Endometrium (tissue), 2 donors: Measurements from ENCODE around the gene INSIG1.

Experiments
- FAIRE-seq: peaks from 2 replicates; lab custom pipeline; 2012; peaks lifted over from hg19 to GRCh38; lab: Jason Lieb, UNC
- donor health status: control.
- donor health status: control.

The INSIG1 gene

GRCh38 chr7:155266440-155266839 lies 31.2 kb upstream of the INSIG1 start:
- no peak for FAIRE-seq

GRCh38 chr7:155267023-155267422 lies 30.7 kb upstream of the INSIG1 start:
- FAIRE-seq: no peak

GRCh38 chr7:155267436-155267835 lies 30.2 kb upstream of the INSIG1 start:
- no peak for FAIRE-seq

- no peak for FAIRE-seq
Observed at GRCh38 chr7:155268211-155268610, 29.5 kb upstream of the INSIG1 start.

- no peak for FAIRE-seq
Observed at GRCh38 chr7:155268921-155269650, 28.6 kb upstream of the INSIG1 start.

GRCh38 chr7:155269766-155270585 lies 27.7 kb upstream of the INSIG1 start:
- FAIRE-seq: no peak

GRCh38 chr7:155270861-155271260 lies 26.8 kb upstream of the INSIG1 start:
- FAIRE-seq: no peak

- FAIRE-seq: no peak
Observed at GRCh38 chr7:155274633-155275355, 22.9 kb upstream of the INSIG1 start.

- no peak for FAIRE-seq
Observed at GRCh38 chr7:155276042-155276799, 21.5 kb upstream of the INSIG1 start.

GRCh38 chr7:155276800-155277375 lies 20.8 kb upstream of the INSIG1 start:
- no peak for FAIRE-seq

GRCh38 chr7:155277385-155277994 lies 20.2 kb upstream of the INSIG1 start:
- no peak for FAIRE-seq

- FAIRE-seq: no peak
Observed at GRCh38 chr7:155278921-155279320, 18.8 kb upstream of the INSIG1 start.

- FAIRE-seq: no peak
Observed at GRCh38 chr7:155279787-155280445, 17.8 kb upstream of the INSIG1 start.

- FAIRE-seq: no peak
Observed at GRCh38 chr7:155280446-155281397, 17.0 kb upstream of the INSIG1 start.

- no peak for FAIRE-seq
Observed at GRCh38 chr7:155281398-155281969, 16.2 kb upstream of the INSIG1 start.

GRCh38 chr7:155282671-155283070 lies 15.0 kb upstream of the INSIG1 start:
- no peak for FAIRE-seq

GRCh38 chr7:155283565-155284194 lies 14.0 kb upstream of the INSIG1 start:
- FAIRE-seq: no peak

- FAIRE-seq: no peak
Observed at GRCh38 chr7:155284496-155285274, 13.0 kb upstream of the INSIG1 start.
